Stimulated activated CD4-positive, alpha-beta T cell treated with anti-CD3 and anti-CD28 coated beads, Interleukin-1b, Interleukin-23, amount 100 ng/mL, for 4 hours (primary cell): ENCODE results near the gene STAM.
"Not testable (repeated sequence)": the region's sequence is repeated elsewhere in the genome, so short reads cannot be mapped to it uniquely, and the experiment has no call there.

Experiments
- DNase-seq, 2 donors: peaks; one replicate each; pipeline ENCODE4 v3.0.0-alpha.2; 2020; ENCODE audit warnings: low read depth in 2 of 2

STAM gene

DNA sequence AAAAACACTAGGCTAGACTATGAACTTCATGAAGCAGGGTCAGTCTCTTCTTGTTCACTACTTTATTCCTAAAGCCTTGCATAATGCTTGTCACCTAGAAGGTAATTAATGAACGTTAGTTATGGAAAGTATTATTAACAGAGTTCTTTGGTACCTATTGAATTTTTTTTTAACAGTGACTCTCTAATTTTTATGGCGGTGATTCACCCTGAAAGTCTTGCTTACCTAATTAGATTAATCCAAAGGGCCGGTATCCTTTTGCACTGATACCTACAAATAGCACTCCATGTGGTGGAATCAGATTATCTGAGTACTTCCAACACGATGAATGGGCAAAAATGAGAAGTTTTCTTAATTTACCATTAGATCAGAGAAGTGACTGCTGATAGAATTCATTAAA is 31.7 kb downstream of the STAM start:
- no peak for DNase-seq

DNA sequence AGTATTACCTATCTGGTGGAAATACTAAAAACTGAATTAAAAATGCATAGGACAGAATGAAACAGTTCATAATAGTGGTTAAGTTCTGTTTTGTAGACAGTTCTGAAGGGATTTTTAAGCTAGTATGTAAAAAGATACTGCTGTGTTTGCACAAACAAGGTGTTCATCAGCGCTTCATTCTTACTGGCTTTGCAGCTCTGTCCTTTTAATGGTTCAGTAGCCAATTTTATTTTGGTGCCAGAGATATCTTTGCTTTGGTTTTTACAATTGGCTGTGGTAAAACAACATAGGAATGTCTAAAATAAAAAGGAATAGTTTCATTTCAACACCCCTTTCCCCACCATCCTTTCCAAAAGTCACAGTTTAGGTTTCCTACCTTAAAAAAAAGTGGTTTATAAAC is 33.0 kb downstream of the STAM start:
- DNase-seq: no peak

DNA sequence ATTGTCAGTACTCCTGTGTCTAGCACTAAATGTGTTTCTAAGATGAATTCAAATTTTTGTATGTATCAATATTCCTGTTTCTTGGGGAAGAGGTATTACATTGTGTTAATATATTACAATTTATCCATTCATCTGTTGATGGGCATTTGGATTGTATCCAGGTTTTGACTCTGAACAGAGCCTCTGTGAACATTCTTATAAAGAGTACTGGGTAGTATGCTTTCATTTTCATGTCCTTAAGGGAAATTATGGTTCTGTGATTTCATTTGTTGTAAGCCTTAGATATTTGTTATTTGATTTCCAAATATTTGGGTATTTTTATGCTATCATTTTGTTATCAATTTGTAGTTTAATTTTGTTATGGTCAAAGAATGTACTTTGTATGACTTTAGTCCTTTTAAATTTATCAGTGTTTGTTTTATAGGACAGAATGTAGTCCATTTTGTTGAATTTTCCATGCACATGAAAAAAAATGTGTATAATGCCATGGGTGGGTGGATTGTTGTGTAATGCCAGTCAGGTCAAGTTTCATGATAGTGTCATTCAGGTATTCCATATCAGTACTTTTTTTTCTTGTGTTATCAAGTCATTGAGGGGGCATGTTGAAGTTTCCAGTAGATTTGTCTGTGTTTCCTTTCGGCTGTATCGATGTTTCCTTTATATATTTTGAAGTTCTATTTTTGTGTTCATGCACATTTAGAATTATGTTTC is 38.4 kb downstream of the STAM start:
- DNase-seq: no peak

DNA sequence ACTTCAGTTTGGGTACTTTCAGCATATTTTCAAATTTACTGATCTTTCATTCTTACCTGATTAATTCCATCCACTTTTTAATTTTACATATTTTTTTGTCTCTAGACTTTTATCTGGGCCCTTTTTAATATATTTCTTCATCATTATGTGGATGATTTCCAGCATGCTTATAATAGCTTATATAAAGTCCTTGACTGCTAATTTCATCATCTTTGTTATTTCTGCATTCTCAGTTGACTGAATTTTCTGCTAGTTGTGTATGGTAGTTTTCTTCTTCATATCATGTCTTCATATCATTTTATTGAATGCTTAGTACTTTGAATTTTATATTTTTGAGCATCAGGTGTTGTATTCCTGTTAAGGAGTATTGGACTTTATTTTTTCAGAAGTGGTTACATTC is 39.6 kb downstream of the STAM start:
- no peak for DNase-seq

DNA sequence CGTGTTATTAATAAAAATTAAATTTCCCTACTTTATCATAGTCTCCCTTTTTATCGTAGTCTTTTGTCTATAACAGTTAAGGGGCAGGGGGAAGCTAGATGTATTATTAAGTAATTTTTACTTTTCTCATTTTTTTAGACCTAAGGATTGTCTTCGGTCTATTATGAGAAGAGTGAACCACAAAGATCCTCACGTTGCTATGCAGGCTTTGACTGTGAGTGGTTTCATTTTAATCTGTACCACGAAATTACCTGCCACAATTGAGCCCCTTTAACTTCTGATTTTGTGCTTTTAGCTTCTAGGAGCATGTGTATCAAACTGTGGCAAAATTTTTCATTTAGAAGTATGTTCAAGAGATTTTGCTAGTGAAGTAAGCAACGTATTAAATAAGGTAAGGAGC is 40.6 kb downstream of the STAM start:
- no peak for DNase-seq

DNA sequence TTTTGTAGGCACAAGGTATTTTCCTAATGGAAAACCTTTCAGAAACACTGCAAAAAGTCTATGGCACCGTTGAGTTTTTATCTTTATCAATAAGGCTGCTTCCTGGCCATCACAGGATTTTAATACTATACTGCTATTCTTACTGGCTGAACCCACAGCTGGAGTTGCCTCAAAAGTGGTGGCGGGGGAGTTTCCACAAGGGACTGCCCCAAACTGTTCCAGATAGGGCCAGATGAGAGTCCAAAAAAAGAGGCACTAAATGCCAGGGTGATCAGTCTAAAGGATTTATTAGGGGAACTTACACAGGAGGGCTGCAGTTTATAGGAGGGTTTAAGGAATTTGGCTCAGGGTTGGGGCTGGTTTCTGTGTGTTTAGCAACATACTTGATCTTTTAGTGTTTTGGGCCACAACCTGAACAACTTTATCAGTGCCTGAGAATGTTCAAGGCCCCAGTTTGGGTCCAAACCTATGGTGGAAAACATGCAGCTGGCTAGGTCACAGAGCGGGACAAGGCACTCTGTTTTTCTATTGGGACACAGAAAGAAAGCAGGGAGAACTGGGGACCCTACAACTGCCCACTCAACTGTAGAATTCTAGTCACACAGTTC is 41.4 kb downstream of the STAM start:
- DNase-seq: no peak

DNA sequence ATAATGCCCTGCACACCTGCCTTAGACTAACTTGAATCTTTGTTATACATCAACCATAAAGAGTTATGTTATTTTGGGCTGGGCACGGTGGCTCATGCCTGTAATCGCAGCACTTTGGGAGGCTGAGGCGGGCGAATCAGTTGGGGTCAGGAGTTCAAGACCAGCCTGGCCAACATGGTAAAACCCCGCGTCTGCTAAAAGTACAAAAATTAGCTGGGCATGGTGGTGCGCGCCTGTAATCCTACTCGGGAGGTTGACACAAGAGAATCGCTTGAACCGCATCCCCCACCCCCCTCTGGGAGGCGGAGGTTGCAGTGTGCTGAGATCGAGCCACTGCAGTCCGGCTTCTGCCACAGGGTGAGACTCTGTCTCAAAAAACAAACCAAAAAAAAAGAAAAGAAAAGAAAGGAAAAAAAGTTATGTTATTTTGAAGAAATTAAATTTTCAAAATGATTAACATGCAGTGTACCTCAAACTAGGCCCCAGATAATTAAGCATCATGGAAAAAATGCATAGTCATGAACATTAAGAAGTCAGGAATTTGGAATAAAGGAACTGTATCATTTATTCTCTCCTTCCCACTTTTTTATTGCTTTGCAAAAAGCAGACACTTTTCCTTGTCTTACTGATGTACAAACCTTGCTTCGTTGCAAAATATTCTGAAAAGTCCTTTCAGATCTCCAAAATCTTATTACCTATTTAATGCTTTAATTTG is 43.3 kb downstream of the STAM start:
- DNase-seq: no peak

DNA sequence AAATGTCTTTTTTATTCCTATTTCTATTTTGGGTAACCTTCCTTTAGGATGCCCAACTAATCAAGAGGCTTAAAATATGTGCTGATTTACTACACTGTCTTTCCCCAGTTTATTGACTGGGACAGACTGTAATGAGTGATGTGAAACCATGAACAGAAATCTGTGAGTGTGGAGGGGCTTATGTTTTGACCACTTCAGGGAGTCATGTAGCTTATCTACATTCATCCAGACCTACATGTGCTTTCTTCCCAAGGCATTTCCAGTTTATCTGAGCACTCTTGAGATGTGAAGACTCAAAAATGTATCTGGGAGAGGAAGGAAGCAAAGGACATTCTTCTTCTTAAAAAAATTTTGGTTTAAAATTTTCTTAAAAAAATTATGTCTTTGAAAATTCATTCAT is 45.2 kb downstream of the STAM start:
- no peak for DNase-seq

DNA sequence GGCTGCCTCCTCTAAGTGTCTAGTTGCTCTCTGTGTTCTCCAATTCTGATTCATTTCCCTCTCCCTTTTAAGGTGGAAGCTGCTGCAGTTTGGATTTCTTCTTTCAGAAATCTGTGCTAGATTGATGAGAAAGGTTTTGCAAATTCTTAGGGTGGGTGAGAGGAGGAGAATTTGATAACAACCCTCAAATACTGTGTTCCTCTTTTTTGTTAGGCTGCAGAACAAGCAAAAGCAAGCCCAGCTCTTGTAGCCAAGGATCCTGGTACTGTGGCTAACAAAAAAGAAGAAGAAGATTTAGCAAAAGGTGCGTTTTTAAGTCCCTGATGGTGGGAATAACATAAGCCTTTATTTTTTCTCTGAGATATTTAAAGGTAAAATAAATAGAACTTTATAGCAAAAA is 49.1 kb downstream of the STAM start:
- no peak for DNase-seq

DNA sequence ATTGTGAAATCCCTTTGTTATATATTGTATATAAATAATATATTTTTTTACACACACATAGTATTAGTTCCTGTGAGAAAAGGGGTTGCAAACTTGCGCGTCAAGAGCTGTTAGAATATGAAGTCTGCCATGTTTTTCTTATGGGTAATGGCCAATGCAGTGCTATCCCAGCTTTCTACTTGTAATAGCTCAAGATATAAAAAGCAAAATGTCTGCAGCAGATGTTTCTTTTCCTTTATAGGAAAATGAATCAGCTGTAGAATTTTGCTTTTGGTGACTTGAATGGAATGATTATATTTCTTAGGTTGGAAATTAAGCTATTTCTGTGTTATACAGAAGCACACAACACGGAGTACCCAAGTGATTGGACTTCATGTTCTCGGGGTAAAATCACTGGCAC is 54.7 kb downstream of the STAM start:
- DNase-seq: no peak

DNA sequence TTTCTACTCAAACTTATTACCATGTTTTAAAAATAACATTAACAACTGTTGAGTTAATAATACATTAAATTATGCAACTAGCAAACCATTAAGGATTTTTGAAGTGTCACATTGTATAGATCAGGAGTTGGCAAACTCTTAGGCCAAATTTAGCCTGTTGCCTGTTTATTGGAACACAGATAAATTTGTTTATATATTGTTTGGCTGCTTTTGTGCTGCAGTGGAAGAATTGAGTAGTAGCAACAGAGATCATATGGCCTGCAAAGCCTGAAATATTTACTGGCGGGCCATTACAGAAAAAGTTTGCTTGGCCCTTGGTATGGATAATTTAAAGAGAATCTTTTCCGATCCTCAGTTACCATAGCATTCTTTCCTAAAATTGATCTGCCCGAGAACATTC is 57.4 kb downstream of the STAM start:
- DNase-seq: no peak

DNA sequence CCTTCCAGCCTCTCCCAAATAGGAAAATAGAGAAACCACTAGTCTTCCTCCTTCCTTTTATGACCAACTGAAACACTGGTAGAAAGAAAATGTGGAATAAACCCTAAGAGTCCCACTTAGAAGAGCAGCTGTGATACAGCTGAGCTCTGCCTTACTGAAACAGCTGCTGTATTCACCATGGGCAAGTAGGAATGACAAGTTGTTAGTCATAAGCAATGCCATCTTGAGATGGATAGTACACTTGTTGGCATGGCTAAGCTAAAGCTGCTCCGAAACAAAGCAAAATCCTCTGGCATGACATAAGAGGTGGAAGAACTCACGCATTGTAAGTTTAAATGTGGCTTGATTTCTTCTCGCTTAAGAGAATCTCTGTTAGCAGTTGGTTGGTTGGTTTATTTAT is 59.8 kb downstream of the STAM start:
- DNase-seq: no peak

DNA sequence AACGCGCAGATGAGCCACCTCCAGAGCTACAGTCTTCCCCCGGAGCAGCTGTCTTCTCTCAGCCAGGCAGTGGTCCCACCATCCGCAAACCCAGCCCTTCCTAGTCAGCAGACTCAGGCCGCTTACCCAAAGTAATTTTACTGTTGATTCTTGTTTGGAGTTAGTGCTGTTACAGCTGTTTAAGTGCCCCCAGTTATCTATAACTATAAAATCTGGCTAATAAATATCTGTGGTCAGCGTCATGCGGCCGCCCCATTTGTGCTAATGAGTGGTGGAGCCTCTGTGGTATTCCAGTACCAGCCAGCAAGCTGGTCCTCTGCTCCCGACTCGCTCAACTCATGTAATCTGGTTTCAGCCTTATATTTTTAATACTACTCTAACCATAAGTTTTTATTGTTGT is 64.9 kb downstream of the STAM start:
- DNase-seq: no peak

DNA sequence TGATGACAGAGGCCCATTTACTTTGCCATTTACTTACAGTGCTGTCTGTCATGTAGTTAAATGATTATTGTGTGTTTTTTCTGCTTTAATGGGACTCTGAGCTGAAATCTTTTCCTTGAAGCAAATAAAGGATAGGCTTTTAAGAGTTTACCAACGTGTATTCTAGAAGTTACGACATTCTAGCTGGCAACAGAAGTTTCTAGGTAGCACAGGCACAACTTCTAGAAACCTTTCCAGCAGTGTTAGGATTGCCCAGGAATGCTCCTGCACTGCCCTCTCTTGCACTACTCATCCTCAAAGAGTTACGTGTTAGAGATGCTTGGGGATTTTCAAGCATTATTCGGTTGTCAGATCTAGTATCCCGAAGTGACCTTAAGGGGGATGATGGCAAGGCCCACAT is 65.5 kb downstream of the STAM start:
- no peak for DNase-seq

DNA sequence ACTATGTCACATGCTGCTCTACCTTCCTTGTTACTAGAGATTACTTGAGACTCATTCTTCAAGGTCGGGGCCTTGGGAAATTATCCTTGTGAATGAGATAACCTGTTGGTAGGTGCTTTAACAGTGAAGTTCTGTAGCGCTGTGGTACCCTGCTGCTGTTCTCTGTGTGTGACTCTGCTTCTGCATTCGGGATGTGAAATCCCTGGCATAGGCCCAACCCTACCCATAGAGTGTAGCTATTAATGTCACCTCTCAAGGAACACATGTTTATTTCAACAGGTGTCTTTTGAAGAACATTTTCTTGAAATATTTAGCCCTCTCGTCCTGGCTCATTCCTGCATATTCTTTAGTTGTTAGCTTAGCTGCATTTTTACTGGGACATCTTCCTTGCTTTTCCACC is 66.2 kb downstream of the STAM start:
- DNase-seq: no peak

DNA sequence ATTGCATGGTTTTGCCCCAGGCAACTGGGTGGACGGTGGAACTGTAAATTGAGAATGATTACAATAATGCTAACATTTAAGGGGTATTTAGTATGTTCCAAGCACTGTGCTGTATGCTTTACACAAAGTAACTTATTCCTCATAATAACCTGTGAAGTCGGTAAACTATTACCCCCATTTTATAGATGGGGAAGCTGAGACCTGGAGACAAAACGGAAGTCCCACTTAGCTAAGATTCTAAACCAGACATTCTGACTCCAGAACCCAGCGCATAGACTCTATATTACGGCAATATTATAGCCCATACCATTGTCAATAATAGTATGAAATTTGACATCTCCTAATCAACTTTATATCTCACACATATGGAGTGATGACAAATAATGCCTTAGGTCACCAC is 68.1 kb downstream of the STAM start:
- DNase-seq: no peak

DNA sequence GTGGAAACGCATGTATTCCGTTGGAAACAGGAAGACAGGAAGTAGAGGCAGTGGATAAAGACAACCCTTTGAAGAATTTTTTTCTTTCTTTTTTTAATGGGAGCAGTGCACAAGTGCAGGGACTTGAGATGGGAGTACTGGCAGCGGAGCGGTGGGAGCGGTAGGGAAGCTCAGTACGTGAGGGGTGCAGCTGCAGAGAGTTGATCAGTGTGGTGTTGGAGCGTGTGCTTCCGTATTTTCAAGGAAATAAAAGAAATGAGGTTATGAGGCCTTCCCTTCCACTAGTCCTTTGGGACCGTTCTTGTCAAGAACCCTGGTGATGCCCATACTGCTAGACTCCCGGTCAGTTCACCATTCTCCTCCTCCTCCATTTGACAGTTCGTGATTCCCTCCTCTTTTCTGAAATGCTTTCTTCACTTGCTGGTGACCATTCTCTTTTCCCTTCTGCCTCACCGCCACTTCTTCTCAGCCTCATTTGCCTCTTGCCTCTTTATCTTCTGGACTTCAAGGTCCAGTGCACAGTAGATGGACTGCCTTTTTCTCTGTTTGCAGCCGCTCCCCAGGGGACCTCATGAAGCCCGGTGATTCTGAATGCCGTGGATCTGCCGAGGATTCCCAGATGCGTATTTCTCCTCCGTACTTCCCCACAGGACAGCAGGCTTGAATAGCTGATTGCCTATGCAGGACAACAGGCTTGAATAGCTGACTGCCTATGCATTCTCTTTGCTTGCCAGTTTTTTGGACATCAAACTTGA is 68.9 kb downstream of the STAM start:
- no peak for DNase-seq

DNA sequence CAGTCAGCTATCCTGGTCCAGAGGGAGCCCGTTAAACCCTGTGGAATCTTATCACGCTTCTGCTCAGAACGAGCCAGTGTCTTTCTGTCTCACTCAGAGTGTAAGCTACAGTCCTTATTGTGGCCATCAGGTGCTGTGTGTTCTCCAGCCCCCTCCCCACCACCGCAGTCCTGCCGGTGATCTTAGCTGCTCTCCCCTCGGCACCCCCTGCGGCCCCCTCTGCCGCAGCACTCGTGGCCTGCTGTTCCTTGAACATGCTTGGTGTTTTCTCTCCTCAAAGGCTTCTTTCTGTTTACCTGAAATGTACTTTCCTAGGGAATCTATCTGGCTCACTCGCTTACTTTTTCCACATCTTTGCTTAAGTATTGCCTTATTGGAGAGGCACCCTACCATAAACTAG is 69.8 kb downstream of the STAM start:
- DNase-seq: no peak

DNA sequence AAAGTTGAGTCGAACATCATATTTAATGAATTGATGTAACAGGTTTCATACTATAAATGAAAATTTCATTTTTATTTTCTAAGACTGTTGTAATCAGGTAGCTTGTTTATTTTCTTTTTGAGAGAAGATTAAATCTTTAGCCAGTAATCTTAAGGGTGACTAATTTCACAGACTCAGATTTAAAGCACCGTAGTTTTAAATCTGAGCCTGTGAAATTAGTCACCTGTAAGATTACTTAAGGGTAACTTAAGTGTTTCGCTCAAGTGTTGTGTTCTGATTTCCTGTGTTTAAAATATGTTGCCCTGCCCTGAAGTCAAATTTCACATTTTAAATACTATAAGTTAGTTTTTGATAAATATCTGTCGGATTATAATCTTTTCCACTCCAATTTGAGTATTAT is 72.2 kb downstream of the STAM start:
- no peak for DNase-seq

DNA sequence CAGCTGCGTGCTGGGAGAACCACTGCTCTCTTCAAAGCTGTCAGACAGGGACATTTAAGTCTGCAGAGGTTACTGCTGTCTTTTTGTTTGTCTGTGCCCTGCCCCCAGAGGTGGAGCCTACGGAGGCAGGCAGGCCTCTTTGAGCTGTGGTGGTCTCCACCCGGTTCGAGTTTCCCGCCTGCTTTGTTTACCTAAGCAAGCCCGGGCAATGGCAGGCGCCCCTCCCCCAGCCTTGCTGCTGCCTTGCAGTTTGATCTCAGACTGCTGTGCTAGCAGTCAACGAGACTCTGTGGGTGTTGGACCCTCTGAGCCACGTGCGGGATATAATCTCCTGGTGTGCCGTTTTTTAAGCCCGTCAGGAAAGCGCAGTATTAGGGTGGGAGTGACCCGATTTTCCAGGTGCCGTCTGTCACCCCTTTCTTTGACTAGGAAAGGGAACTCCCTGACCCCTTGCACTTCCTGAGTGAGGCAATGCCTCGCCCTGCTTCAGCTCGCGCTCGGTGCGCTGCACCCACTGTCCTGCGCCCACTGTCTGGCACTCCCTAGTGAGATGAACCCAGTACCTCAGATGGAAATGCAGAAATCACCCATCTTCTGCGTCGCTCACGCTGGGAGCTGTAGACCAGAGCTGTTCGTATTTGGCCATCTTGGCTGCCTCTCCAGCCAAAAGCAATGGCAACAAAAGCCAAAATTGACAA is 78.5 kb downstream of the STAM start:
- DNase-seq: not testable (repeated sequence)

DNA sequence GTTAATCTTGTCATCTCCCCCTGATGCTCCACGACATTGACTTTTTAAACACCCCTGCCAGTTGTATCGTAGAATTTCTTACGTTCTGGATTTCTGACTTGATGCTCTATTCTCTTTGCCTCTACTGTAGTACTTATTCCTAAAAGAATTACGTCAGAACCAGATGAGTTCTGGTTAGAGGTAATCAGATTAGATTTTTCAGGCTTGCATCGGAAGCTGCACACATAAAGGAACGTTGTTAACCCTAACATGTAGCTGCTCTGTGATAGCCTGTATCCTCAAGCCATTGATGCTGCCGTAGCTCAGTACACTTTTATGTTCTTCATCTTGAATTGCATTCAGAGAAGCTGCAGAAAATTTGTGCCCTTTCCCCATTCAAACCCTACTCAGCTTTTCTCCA is 81.8 kb downstream of the STAM start:
- no peak for DNase-seq

DNA sequence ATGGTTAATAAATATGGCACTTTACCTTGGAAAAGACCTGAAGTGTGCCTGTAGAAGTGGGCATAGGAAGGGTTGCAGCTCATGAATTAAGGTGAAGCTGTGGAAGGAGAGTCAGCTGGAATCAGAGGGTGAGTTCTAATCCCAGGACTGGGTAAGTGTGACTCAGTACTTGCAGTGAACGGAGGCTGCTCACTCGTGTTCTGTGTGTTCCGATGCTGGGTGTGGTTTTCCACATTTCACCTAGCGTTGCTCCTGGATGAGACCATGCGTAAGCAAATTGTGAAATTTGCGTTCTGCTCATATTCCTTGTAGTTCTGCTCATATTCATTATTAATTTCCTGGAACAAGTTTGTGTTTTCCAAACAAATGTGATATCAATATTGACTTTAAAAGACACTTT is 85.7 kb downstream of the STAM start:
- DNase-seq: no peak
